CD8-positive, alpha-beta memory T cell (primary cell): ENCODE data around the gene P2RX1. TPM values are rescaled to one million over a fixed set of nuclear protein-coding genes. Genes with fewer than 3 reads are reported as not detected.
A peak's percentile ranks its signal among the peaks of the same experiment; 100 is the strongest.
"Not testable (repeated sequence)": the region's sequence is repeated elsewhere in the genome, so short reads cannot be mapped to it uniquely, and the experiment has no call there.

Source experiments
- CTCF ChIA-PET: fragments of 350-600 bp; sonication (Branson Sonifier 250); formaldehyde crosslinking; loops from one replicate; lab custom pipeline; 2021; ENCODE audit warnings: antibody characterized with exemption; lab: Charles Lee
- POLR2A ChIA-PET: fragments of 350-600 bp; sonication (Branson Sonifier 250); formaldehyde crosslinking; loops from one replicate; lab custom pipeline; 2021; ENCODE audit warnings: antibody characterized with exemption; lab: Charles Lee
- DNase-seq, 5 donors: peaks; one replicate each; pipeline versions ENCODE4 v3.0.0 to v3.0.0-alpha.2; 2020 to 2022; ENCODE audit warnings: mixed read lengths in 1 of 5
- H3K27ac ChIP-seq: one replicate; pipeline ENCODE4 v1.7.0; 2013; ENCODE audit warnings: low read depth, mild to moderate bottlenecking, low read length, moderate library complexity
- H3K27me3 ChIP-seq: 2 replicates; pipeline ENCODE4 v1.7.0; 2013; ENCODE audit warnings: low read length, mild to moderate bottlenecking; ENCODE audit not compliant: insufficient read depth, poor library complexity, severe bottlenecking
- H3K36me3 ChIP-seq: 2 replicates; pipeline ENCODE4 v1.7.0; 2013; ENCODE audit warnings: mild to moderate bottlenecking, low read length, moderate library complexity; ENCODE audit not compliant: insufficient read depth
- H3K4me1 ChIP-seq: 2 replicates; pipeline ENCODE4 v1.7.0; 2013; ENCODE audit warnings: mild to moderate bottlenecking, low read length, moderate library complexity; ENCODE audit not compliant: insufficient read depth
- H3K4me3 ChIP-seq: 2 replicates; pipeline ENCODE4 v1.7.0; 2013; ENCODE audit warnings: mild to moderate bottlenecking, low read length
- H3K9me3 ChIP-seq: 2 replicates; pipeline ENCODE4 v1.7.0; 2013; ENCODE audit warnings: mild to moderate bottlenecking, low read length
- H3K27ac Mint-ChIP-seq, 8 donors: one replicate each; pipeline ENCODE4 v1.8.0; 2020 to 2021; ENCODE audit warnings: mixed read lengths in 8 of 8, mild to moderate bottlenecking in 6 of 8, inconsistent platforms in 3 of 8, moderate library complexity in 3 of 8
- H3K27me3 Mint-ChIP-seq, 2 donors: one replicate each; pipeline ENCODE4 v1.8.0; 2020 to 2021; ENCODE audit warnings: mixed read lengths in 2 of 2, mild to moderate bottlenecking in 1 of 2, moderate library complexity in 1 of 2
- H3K36me3 Mint-ChIP-seq, 3 donors: one replicate each; pipeline ENCODE4 v1.8.0; 2020 to 2021; ENCODE audit warnings: mixed read lengths in 3 of 3, inconsistent platforms in 1 of 3, mild to moderate bottlenecking in 1 of 3
- H3K4me1 Mint-ChIP-seq, 3 donors: one replicate each; pipeline ENCODE4 v1.8.0; 2020 to 2021; ENCODE audit warnings: mixed read lengths in 3 of 3, inconsistent platforms in 1 of 3, mild to moderate bottlenecking in 1 of 3
- H3K4me3 Mint-ChIP-seq, 7 donors: one replicate each; pipeline ENCODE4 v1.8.0; 2020 to 2021; ENCODE audit warnings: mixed read lengths in 7 of 7, mild to moderate bottlenecking in 6 of 7, moderate library complexity in 4 of 7, inconsistent platforms in 2 of 7
- H3K9me3 Mint-ChIP-seq, 5 donors: one replicate each; pipeline ENCODE4 v1.8.0; 2020 to 2022; ENCODE audit warnings: mixed read lengths in 5 of 5, mild to moderate bottlenecking in 3 of 5, moderate library complexity in 2 of 5, inconsistent platforms in 1 of 5
- polyA plus RNA-seq: library from polyadenylated mRNA; unstranded; fragments of 300-500 nt; fragmentation: Illumina TruSeq; gene quantifications from one replicate; pipeline ENCODE4 v1.2.3, GENCODE V29; 2021
- total RNA-seq, 2 experiments: library from RNA; stranded (reverse); gene quantifications; one replicate each; pipeline ENCODE4 v1.2.3, GENCODE V29; 2021

P2RX1 gene
- total and polyA plus RNA-seq, 3 experiments from 2014 or later = 0.13 to 0.22 TPM; not detected in 1

DNA sequence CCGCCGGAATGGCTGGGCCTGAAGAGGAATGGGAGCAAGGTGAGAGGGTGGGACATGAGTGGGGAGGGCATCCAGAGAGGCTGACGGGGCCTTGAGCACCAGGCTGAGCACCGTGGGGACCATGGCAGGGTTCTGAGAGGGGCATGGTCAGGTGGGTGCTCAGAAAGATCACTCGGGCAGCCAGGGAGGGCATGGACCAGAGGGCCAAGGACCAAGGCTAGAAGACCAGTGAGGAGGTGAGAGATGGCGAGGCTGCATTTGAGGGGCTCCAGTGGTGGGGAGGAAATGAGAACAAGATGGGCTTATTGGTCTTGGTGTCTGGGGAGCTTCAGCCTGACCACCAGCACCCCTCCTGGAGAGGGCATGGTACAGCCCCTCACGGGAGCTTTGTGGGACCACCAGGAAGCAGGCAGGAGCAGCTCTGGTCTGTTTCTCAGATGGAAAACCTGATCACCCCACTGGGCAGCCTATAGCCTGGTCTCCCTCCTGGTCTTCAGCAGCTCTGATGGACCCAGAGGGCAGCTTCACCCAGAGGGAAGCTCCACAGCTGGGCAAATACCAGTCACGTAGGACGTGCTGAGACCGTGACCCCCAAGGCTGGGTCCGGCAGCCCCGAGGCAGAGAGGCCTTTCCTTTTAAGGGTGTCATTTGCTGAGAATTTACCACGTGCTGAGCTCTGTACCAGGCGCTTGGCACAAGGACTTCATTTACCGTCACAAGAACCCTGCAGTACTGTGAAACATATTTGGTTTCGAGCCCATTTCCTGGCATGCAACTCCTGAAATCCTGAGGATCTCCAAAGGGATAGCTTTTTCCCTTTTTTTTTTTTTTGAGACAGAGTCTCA is 58.8 kb downstream of the P2RX1 start:
- Mint-ChIP-seq H3K36me3 (peaks cover 0 to 3% (median 0%) of the 10 kb centered on the region in 3 donors), H3K4me1 (no peaks in the 10 kb centered on the region), H3K27ac (no peak overlapping the region), H3K27me3 (peaks cover 0 to 4% of the 10 kb centered on the region in 2 donors), H3K9me3 (no peaks in the 10 kb centered on the region), H3K4me3 (no peak overlapping the region)
- CTCF ChIA-PET = interaction anchor here (1.0 to 1.6 kb wide), 5 partner anchors 11 to 122 kb away, joined by 3 to 5 read pairs (median 3); partner anchors contain the start of gene NCBP3
- Histone ChIP-seq H3K27ac (no peak overlapping the region), H3K9me3 (no peaks in the 10 kb centered on the region), H3K4me3 (no peak overlapping the region), H3K4me1 (no peaks in the 10 kb centered on the region), H3K36me3 (no peaks in the 10 kb centered on the region), H3K27me3 (no peaks in the 10 kb centered on the region)
- DNase-seq = no peak
- POLR2A ChIA-PET = no interaction called here

- POLR2A ChIA-PET, H3K27ac ChIP-seq, H3K9me3 Mint-ChIP-seq, H3K36me3 ChIP-seq, CTCF ChIA-PET, H3K4me1 Mint-ChIP-seq, H3K9me3 ChIP-seq, H3K36me3 Mint-ChIP-seq, H3K4me3 Mint-ChIP-seq, H3K4me1 ChIP-seq, H3K27me3 Mint-ChIP-seq, H3K4me3 ChIP-seq, DNase-seq, H3K27me3 ChIP-seq, H3K27ac Mint-ChIP-seq: not testable (repeated sequence)
Observed at GRCh38 chr17:3854204-3854603, 62.1 kb downstream of the P2RX1 start.

- ChIA-PET CTCF (no interaction called here), POLR2A (no interaction called here)
- no peaks in the 10 kb centered on the region for H3K4me1 Mint-ChIP-seq
- H3K36me3 Mint-ChIP-seq = no peaks in the 10 kb centered on the region
- Histone ChIP-seq H3K4me1 (no peaks in the 10 kb centered on the region), H3K27me3 (no peaks in the 10 kb centered on the region), H3K4me3 (no peak overlapping the region), H3K36me3 (no peaks in the 10 kb centered on the region), H3K27ac (no peak overlapping the region), H3K9me3 (no peaks in the 10 kb centered on the region)
- no peak overlapping the region for H3K27ac Mint-ChIP-seq
- DNase-seq = no peak
- no peak overlapping the region for H3K4me3 Mint-ChIP-seq
- peaks cover 8 to 9% of the 10 kb centered on the region in 2 donors for H3K27me3 Mint-ChIP-seq
- no peaks in the 10 kb centered on the region for H3K9me3 Mint-ChIP-seq
Observed at GRCh38 chr17:3852561-3852960, 63.7 kb downstream of the P2RX1 start.

DNA sequence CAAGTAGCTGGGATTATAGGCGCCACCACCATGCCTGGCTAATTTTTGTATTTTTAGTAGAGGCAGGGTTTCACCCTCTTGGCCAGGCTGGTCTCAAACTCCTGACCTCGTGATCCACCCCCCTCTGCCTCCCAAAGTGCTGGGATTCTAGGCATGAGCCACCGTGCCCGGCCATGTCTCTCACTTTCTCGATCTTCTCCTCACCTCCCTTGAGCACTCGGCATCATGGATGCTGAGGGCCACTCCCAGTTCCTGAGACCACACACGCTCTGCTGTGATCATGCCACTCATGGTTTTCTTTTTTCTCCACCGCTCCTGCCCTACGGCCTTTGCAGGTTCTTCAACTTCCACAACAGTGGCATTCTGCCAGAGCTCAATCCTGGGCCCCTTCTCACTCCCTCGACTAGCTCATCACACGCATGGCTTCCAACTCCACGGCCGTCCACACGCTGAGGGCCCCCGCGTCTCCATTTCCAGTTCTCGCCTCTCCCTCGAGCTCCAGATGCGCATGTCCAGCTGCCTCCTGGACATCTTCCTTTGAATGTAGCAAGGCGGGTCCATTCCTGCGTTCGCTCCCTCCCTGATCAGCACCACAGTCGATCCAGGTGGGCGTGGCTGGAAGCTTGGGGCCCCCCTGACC is 64.7 kb downstream of the P2RX1 start:
- H3K27ac ChIP-seq = no peak overlapping the region
- peak overlapping the region in 1 of 7 donors; percentile 8 for H3K4me3 Mint-ChIP-seq
- H3K36me3 Mint-ChIP-seq = no peaks in the 10 kb centered on the region
- H3K27ac Mint-ChIP-seq = no peak overlapping the region
- ChIA-PET POLR2A (interaction anchor here (0.6 kb wide), 1 partner anchor 292 kb away, joined by 4 read pairs; no protein-coding TSS in a partner anchor), CTCF (no interaction called here)
- no peaks in the 10 kb centered on the region for H3K9me3 Mint-ChIP-seq
- H3K27me3 ChIP-seq = no peaks in the 10 kb centered on the region
- peaks cover 2% of the 10 kb centered on the region for H3K4me1 ChIP-seq
- H3K27me3 Mint-ChIP-seq = peaks cover 9 to 10% of the 10 kb centered on the region in 2 donors
- no peaks in the 10 kb centered on the region for H3K9me3 ChIP-seq
- no peak for DNase-seq
- no peaks in the 10 kb centered on the region for H3K36me3 ChIP-seq
- no peak overlapping the region for H3K4me3 ChIP-seq
- H3K4me1 Mint-ChIP-seq = peaks cover 0 to 2% (median 0%) of the 10 kb centered on the region in 3 donors

DNA sequence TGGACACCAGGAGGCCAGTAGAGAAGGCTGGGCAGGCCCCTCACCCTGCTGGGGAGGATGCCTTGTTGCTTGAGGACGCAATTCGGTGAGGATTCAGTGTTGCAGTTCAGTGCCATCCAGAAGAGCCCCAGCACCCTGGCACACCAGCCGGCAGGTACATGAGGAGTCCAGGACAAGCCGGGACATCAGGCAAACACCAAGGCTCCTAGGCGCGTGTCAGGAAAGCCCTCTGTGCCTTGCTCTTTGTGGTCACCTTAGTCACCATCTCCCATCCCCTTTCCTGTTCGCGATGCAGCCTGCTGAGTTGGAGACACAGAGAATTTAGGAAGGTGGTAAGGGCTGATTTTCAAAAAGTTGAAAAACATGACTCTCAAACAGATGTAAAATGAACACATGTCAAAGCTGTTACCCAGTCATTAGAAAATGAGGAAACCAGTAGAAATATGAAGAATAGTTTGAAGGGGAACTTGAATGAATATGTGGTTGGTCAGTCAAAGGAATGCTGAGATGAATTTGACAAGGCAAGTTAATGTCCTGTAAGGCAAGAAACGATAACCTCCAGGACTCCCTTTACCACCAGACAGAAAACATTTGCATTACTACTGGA is 67.9 kb downstream of the P2RX1 start:
- DNase-seq = no peak
- Histone ChIP-seq H3K27ac (no peak overlapping the region), H3K4me3 (no peak overlapping the region), H3K9me3 (no peaks in the 10 kb centered on the region), H3K36me3 (no peaks in the 10 kb centered on the region), H3K4me1 (peaks cover 22% of the 10 kb centered on the region), H3K27me3 (no peaks in the 10 kb centered on the region)
- H3K36me3 Mint-ChIP-seq = peaks cover 0 to 15% (median 4%) of the 10 kb centered on the region in 3 donors
- no peak overlapping the region for H3K27ac Mint-ChIP-seq
- no peaks in the 10 kb centered on the region for H3K9me3 Mint-ChIP-seq
- ChIA-PET CTCF (interaction anchor here (6.2 kb wide), 1 partner anchor 110 kb away, joined by 96 read pairs; no protein-coding TSS in a partner anchor), POLR2A (no interaction called here)
- H3K4me1 Mint-ChIP-seq = peaks cover 15 to 28% (median 19%) of the 10 kb centered on the region in 3 donors
- peak overlapping the region in 1 of 7 donors; percentile 18 for H3K4me3 Mint-ChIP-seq
- peaks cover 9 to 10% of the 10 kb centered on the region in 2 donors for H3K27me3 Mint-ChIP-seq

- Mint-ChIP-seq H3K27ac (peak overlapping the region in 1 of 8 donors; percentile 43), H3K27me3 (peaks cover 4 to 10% of the 10 kb centered on the region in 2 donors), H3K4me1 (peaks cover 15 to 37% (median 19%) of the 10 kb centered on the region in 3 donors), H3K36me3 (peaks cover 0 to 26% (median 4%) of the 10 kb centered on the region in 3 donors), H3K4me3 (peak overlapping the region in 2 of 7 donors; percentile 68 to 69), H3K9me3 (no peaks in the 10 kb centered on the region)
- Histone ChIP-seq H3K27ac (no peak overlapping the region), H3K27me3 (no peaks in the 10 kb centered on the region), H3K4me1 (peaks cover 22% of the 10 kb centered on the region), H3K4me3 (no peak overlapping the region), H3K36me3 (no peaks in the 10 kb centered on the region), H3K9me3 (no peaks in the 10 kb centered on the region)
- ChIA-PET CTCF (interaction anchor here (0.9 to 6.2 kb wide), 11 partner anchors 10 to 211 kb away, joined by 3 to 96 read pairs (median 4); partner anchors contain the start of genes CTNS and SHPK), POLR2A (interaction anchor here (0.7 kb wide), 1 partner anchor 329 kb away, joined by 5 read pairs; no protein-coding TSS in a partner anchor)
- DNase-seq = no peak
Observed at GRCh38 chr17:3847165-3847670, 69.0 kb downstream of the P2RX1 start.
